ENCODE data around the gene CSF3R.

DNA sequence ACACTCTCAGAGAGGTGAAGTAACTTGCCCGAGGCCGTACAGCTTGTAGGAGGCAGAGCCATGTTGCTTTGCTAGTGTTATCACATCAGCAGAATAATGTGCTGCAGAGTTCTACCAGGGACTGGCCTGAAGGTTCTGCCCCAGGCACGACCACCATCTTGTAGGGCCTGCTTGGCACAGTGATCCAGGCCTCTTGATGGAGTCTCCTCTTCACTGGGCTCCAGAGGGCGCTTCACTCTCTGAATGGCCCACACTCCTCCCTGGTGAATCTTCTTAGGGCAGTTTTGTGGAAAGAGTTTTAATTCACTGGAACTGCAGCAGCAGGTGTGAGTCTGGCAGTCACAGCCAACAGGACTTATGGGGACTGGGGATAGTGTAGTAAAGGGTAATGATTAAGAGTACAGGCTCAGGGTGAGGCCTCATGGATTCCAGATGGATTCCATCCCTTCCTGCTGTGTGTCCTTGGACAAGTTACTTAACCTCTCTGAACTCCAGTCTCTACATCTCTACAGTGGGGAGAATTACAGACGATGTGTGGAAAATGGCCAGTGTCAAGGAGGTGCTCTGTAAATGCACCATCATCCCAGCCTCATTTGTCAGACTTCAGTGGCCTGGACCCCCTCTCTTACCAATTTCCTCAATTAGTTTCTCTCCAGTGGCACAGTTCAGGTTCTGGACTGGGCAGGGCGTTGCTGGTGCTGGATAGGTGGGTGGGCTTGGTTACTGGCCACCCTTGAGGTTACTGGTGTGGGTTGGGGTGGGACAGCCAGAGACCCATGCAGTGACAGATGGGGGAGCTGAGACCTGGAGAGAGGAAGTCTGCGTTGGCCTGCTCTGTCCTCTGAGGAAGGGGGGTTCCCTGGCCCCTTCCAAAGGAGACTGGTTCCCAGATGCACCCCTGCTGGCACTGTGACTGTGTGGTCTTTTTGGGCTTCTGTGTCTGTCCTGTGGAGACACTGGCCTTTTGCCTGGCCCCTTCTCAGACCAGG, 45.9 kb upstream of the CSF3R start:
- TF ChIP-seq, protein P1, sequence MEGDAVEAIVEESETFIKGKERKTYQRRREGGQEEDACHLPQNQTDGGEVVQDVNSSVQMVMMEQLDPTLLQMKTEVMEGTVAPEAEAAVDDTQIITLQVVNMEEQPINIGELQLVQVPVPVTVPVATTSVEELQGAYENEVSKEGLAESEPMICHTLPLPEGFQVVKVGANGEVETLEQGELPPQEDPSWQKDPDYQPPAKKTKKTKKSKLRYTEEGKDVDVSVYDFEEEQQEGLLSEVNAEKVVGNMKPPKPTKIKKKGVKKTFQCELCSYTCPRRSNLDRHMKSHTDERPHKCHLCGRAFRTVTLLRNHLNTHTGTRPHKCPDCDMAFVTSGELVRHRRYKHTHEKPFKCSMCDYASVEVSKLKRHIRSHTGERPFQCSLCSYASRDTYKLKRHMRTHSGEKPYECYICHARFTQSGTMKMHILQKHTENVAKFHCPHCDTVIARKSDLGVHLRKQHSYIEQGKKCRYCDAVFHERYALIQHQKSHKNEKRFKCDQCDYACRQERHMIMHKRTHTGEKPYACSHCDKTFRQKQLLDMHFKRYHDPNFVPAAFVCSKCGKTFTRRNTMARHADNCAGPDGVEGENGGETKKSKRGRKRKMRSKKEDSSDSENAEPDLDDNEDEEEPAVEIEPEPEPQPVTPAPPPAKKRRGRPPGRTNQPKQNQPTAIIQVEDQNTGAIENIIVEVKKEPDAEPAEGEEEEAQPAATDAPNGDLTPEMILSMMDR (IDR thresholded peaks at IDR 0.05; ENCODE audit: poor library complexity): no peak
- no peak for TF ChIP-seq EZH2 (IDR thresholded peaks at IDR 0.05; ENCODE audit: borderline replicate concordance)

Measured in hepatocyte (in vitro differentiated cells).